GM18861 (cell line): ENCODE data around the gene TEX19.

Source experiments
- ATAC-seq: cut with Tn5 transposase; IDR thresholded peaks from one replicate; pipeline ENCODE4 v1.9.1; 2021; ENCODE audit not compliant: unreplicated experiment

TEX19 gene

DNA sequence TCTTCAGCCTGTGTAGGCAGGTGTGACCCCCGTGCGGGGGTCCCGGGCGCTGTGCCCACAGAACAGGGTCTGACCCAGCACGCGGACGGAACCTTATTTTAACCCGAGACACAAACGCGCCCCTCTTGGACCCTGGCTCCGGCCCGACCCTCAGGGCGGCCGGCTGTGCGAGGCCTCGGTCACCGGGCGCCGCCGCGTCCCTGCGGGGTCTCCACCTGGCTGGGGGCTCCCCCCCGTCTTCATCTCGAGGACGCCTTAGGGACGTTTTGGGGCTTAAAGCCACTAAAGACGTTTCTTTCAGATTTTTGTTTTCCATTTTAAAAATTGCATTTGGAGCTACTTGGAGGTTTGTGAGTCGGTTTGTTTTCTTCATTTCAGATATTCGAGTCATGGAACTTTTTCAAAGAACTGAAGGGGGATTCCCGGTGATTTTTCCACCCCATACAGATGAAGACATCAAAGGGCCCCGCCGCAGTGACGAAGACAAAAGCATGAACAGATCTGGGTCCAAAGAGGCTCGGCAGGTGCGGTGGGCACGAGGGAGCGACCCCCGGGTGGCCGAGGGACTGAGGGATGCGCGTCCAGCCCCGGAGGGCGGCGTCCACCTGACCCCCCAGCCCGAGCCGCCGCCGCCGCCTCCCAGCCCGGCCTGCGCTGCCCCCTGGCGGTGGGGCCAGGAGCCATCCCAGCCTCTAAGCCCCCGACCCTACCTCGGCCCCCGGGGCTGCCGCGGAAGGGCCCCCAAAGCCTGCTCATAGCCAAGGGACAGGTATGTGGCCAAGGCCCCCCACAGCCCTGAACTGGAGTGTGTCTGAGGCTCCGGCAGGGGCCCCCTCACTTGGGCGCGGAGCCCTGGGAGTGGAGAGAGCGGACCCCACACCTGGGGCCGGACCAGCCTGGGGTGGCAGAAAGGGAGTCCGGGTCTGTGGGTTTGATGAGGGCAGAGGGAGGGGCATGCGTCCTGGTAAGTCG, 37.8 kb upstream of the TEX19 start:
- no peak for ATAC-seq

GRCh38 chr17:82321947-82322466, 37.0 kb upstream of the TEX19 start:
- no peak for ATAC-seq

DNA sequence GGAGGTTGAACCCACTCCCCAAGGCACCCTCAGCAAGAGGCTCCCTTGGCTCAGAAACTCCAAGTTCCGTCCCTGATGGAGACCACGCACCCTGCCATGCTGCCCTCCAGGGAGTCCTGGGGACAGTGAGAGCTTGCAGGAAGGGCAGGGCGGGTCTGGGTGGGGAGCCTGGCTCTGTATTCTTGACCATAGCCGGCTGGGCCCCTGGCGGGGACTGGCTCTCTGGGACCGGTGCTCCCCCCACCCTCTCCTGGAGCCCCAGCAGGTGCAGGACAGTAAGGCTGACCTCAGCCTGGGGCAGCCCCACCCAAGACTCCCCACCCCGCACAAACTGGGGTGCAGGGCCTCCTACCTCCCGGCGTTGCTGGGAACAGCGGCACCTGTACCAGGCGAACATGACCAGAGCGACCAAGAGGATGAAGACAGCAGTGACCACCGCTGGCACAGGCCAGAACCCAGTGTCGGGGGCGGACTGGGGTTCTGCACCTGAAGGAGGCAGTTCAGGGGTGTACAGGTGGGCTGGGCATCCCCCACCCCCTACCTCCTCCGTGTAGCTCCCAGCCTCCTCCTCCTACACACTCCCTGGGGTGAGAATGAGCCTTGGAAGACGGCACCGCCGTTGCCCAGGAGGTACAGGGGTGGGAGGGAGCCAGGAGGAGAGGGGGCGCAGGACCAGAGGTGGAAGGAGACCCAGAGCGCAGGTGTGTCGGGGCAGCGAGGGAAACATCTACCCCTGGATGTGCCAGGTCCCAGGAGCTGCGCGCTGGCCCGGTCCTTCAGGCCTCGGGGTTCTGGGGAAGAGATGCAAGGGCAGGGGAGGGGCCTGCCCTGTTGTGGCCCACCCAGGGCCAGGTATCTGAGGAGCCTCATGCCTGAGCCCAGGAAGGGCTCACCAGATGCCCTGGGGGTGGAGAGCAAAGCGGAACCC, 36.3 kb upstream of the TEX19 start:
- no peak for ATAC-seq

DNA sequence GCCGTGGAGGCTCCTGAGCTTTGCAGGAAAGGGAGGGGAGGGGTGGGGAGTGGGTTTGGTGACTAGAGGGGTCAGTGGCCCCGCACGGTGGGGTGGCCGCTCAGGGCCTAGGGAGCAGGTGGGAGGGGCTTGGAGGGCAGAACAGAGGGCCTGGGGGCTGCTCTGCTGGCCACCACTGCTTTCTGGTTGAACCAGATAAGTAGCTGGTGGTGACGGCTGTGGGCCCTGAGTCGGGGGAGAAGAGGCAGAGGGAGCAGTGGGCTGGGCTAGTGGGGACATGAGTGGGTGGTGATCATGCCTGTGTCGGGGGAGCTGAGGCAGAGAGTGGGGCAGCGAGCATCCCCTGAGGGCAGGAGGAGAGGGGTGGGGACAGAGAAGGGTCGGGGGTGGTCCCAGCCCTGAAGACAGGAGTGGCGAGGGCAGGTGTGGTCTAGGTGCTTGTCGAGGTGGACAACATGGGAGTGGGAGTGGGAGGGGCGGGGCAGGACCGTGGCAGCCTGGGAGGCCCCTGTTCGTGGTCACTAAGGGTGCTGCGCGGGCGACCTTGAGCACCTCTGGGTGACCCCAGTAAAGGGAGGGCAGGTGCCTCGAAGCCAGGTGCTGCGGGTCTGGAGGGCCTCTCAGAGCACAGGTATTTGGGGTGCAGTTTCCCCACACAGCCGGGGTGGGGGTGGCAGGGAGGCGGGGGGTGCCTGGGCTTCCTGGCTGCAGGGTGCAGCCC, 35.4 kb upstream of the TEX19 start:
- no peak for ATAC-seq

GRCh38 chr17:82324566-82325285, 34.3 kb upstream of the TEX19 start:
- no peak for ATAC-seq

DNA sequence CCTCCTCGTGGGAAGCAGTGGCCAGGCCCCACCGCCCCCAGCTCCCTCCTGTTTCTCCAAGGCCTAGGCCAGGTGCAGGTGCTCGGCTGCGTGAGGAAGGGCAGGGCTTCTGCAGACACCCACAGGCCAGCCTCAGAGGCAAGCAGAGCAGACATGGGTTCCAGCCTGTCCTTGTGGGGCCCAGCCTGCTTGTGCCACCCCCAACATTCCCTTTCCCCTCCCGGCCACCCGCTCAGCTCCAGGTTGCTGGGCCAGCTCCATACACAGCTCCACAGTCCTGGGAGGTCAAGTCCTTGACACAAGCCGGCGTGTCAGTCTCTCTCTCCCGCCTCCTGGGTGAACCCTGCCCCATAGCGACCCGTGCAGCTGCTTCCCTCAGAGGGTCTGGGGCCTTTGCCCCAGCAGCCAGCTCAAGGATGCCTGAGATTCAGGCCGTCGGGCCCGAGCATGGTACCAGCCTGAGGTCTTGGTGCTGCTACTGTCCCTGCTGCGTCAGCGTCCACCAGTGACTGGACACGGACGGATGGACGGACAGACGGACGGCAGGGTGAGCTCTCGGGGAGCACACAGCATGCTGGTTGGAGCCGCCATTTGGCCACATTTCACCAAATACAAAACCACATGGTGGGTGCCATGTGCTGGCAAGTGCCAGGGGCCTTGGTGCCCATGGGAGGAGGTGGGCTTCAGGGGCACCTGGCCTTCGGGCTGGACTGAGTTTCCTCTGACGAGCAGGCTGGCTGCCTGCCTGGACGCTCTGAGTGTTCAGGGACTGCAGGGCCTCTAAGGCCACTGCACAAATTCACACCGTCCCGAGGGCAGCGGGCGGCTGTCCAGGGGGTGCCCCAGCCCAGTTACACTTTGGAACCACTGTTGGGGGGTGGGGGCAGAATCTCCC, 33.5 kb upstream of the TEX19 start:
- no peak for ATAC-seq

- ATAC-seq: no peak
These were observed 31.8 kb upstream of the TEX19 start for GRCh38 chr17:82327289-82327688.

GRCh38 chr17:82327757-82328140, 31.3 kb upstream of the TEX19 start:
- no peak for ATAC-seq

DNA sequence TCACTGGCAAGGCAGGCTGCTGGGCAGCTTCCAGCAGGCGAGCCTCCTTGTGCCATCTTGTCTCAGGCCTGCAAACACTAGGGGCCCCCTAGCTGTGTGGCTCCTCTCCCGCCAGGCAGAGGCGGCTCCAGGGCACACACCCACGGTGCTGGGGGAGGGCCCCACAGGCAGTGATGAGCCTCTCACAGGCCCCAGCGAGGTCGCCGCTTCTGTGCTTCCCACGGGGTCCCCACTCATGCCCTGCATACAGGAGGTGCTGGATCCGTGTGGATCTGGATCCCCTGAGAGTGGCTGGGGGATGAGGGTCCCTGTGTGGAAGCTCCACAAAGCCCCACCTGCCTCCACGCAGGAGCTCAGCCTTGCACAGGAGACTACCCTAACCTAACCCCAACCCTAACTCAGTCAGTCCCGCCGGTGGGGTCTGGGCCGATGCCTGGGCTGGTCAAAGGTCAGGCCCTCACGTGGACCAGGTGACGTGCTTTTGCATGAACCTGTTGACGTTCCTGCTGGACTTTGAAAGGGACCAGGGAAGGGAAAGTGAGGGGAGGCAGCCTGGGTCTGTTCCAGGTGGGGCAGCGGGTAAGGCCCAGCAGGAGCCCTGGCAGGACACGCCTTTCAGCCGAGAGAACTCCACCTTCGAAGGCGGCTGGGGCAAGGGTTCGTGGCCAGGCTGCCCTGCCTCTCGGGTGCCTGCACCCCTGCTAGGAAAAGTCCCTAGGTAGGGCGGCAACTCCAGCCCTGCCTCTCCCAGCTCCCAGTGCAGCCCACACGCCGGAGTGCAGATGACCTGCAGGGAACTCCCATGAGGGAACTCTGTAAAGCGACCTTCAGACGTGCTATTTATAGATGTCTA, 30.7 kb upstream of the TEX19 start:
- ATAC-seq: no peak

DNA sequence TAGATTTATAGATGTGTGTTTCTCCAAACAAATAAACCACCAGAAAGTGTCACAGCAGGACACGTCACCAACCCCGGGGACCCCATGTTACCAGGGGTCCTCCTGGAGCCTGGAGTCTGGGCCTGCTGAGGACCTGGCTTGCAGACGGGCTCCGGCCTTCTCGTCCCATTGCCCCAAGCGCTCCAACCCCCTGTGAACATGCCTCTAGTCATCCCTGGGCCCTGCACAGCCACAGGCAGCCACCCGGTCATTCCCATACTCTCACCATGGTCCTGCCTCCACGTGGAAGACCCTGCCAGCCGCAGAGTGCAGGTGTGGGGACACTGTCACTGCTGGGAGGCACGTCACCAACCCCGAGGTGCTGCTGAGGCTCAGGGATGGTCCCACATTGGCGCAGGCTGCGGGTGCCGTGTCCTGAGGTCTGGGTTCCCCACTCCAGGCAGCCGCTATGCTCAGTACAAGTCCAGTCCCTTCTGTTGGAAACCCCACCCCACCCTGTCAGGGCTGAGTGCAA, 30.0 kb upstream of the TEX19 start:
- no peak for ATAC-seq

DNA sequence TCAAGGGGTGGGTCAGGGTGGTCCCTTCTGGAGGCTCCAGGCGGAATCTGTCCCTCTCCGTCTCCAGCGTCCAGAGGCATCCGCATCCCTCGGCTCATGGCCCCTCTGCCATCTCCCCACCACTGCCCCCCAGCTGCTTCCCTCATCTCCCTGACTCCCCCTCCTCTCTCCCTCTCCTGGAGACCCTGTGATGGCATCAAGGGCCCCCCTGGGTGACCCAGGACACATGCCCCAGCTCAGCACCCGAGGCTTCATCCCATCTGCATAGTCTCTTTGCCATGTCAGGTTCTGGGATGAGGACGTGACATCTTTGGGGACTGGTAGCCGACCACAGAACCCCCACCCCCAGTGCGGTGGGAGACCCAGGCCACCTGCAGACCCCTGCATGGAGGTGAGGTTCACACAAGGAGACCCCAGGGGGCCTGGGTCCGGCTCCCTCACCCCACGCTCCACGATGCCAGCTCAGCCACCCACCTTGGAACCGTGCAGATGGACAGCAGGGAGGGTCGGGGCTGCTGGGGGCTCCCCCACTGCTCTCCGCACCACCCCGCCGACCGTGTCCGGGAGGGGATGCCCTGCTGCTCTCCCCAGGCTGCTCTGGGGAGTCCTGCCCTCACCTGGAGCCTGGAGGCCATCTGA, 29.2 kb upstream of the TEX19 start:
- no peak for ATAC-seq

GRCh38 chr17:82330322-82331239, 28.5 kb upstream of the TEX19 start:
- no peak for ATAC-seq

DNA sequence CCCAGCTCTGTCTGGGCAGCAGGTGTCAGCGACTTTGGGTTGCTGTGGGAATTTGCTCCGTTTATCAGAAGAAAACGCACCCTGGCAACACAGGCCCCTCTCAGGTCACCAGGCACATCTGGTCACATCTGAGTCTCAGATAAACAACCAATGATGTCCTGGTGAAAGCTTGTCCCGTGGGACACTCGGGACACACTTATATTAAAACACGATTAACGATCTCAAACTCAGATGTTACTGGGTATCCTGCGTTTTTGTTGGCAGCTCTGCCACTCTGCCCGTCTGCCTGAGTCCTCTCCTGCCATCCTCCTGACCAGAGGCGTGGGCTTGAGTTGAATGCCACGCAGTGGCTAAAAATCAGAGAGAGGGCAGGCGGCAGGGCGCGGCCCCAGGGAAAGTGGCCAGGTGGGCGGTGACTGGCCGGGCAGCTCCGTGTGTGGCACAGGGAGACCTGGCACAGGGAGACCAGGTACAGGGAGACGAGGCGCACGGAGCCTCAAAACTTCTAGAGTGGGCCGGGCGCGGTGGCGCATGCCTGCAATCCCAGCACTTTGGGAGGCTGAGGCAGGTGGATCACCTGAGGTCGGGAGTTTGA, 27.6 kb upstream of the TEX19 start:
- no peak for ATAC-seq

DNA sequence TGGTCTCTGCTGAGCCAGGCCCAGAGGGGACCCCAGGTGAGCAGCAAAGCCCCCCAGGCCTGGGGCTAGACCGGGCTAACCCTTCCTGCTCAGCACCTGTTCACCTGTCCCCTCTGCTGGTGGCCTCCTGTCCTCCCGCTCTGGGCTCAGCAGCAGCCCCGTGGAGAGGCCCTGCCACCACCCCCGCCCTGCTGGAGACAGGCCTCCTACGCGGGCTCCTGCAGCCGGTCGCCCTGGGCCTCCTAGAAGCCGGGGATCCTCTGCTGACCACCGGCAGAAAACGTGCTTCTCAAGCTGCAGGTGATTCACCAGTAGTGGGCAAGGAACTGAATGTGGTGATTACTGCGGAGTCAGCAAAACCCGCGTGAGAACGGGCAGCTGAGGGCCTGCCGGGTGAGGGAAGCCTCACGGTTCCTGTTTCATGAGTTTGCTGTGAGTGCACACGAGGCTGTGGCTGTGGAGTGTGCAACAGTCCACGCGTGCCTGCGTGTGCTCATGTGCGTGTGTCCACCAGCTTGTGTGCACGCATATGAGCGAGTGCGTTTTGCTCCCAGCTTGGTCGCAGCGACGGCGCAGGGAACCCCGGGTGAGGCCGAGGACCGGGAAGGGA, 26.3 kb upstream of the TEX19 start:
- no peak for ATAC-seq

GRCh38 chr17:82333279-82334171, 25.5 kb upstream of the TEX19 start, which contains the start of gene SECTM1:
Gene SECTM1, minus strand, starts transcription at chr17:82333766. Its CDS starts 6,526 bp downstream, at chr17:82327240.
- ATAC-seq: no peak
